Nucleus accumbens (tissue), 56 donors: Measurements from ENCODE around the gene MACROD2.
A peak's percentile ranks its signal among the peaks of the same experiment; 100 is the strongest.
"Not testable (repeated sequence)": the region's sequence is repeated elsewhere in the genome, so short reads cannot be mapped to it uniquely, and the experiment has no call there.

ENCODE experiments used
- DNase-seq, 56 donors: peaks; one replicate each; lab custom pipeline; 2025; lab: John Stamatoyannopoulos, UW

Gene MACROD2

DNA sequence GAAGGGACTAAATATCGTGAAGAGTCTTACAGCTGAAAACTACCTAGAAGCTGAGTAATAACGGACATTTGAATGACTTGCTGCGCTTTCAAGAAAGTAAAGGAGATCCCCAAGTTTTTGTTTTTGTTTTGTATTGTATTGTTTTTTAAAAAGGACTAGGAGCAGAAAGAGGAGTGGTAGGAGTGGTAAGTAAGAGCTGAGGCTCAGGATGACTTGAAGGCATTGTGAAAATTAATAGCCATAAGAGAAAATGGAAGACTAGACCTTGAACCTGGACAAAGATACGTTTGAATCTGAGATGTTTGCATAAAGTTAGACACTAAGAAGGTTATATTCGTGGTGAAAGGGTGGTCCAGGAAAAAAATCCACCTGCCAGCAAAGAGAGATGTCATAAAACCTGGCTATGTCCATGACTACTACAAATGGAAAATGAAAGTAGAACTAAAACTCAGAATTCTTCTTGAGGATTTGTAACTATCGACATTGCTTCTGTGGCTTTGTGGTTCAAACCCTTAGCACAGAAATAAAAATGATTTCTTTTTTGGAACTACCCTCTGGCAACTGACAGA, 1166.8 kb downstream of the MACROD2 start:
- no peak for DNase-seq

- no peak for DNase-seq
These were observed 1168.3 kb downstream of the MACROD2 start for GRCh38 chr20:15163632-15164031.

DNA sequence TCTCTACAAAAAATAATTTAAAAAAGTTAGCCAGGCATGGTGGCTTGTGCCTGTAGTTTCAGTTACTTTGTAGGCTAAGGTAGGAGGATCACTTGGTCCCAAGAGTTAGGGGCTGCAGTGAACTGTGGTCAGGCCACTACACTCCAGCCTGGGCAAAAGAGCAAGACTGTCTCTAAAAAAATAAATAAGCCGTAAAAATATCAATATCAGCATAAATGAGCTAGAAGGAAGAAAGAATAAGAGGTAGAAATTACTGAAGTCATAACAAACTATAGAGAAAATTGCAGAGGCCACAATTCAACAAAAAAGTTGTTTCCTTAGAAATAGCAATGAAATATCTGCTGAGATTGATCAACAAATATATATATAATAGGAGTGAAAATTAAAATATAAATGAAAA, 1169.4 kb downstream of the MACROD2 start:
- DNase-seq = no peak

GRCh38 chr20:15166744-15167143, 1171.4 kb downstream of the MACROD2 start:
- no peak for DNase-seq

DNA sequence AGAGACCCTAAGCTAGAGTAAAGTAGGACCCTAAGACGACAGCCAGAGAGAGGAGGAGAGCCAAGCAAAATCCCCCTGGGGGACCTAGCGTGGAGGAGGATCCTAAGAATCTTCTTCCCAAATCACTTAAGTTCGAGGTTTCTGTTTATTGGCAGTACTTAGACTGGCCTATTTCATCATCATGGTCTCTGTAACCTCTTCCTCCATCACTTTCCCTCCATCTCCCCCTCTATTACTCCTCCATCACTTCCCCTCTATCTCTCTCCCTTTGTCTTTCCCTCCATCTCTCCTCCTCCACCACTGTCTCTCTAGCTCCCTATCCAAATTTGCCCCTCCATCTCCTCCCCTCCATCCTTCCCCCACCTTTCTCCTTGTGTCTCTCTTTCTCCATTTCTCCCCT, 1175.7 kb downstream of the MACROD2 start:
- DNase-seq = no peak

- peak in 1 of 56 donors; percentile 5 for DNase-seq
These were observed 1181.6 kb downstream of the MACROD2 start for GRCh38 chr20:15176929-15177328.

GRCh38 chr20:15178581-15178980, 1183.3 kb downstream of the MACROD2 start:
- DNase-seq = no peak

GRCh38 chr20:15179381-15179780, 1184.1 kb downstream of the MACROD2 start:
- DNase-seq = peak in 1 of 56 donors; percentile 2

- DNase-seq = no peak
These were observed 1184.5 kb downstream of the MACROD2 start for GRCh38 chr20:15179781-15180180.

- DNase-seq = no peak
These were observed 1190.0 kb downstream of the MACROD2 start for GRCh38 chr20:15185322-15185721.

DNA sequence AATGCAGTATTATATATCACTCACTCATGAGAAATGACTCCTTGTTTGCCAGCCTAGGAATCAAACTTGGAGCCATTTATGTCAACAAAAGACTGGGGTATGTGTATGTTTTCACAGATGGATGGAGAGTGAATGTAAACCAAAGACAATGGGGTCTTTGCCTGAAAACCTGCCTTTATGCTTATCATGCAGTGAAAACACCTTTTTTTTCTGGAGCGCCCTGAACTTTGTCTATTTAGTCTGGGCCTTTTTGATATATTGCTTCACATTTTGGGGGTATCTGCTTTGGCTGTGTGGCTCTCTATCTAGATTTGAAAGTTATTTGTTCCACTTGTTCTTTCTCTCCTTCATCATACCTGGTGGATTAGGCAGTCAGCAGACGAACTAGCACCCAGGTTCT, 1190.6 kb downstream of the MACROD2 start:
- no peak for DNase-seq

DNA sequence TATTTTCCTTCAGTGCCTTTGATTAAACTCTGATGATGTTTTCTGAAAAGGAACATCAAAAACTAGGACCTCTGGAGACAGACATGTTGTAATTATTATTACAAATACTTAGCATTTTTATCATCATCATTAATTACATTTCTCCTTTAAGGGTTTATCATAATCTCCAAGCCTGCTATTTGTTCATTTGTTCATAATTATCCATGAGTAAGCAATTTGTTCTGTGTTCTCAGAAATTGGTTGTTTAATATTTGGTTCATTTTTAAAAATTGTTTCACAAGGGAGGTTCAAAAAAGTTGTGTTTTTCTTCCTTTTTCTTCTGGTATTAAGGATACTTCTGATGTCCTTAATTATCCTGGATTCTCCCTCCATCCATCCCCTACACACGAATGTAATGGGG, 1192.3 kb downstream of the MACROD2 start:
- DNase-seq = no peak

GRCh38 chr20:15188415-15188814, 1193.1 kb downstream of the MACROD2 start:
- no peak for DNase-seq

GRCh38 chr20:15191082-15191723, 1195.9 kb downstream of the MACROD2 start:
- no peak for DNase-seq

DNA sequence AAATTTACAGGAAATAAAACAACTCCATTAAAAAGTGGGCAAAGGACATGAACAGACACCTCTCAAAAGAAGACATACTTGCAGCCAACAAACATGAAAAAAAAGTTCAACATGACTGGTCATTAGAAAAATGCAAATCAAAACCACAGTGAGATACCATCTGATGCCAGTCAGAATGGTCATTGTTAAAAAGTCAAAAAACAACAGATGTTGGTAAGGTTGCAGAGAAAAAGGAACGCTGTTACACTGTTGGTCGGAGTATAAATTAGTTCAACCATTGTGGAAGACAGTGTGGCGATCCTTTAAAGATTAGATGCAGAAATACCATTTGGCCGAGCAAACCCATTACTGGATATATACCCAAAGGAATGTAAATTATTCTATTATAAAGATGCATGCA, 1200.1 kb downstream of the MACROD2 start:
- DNase-seq = no peak

DNA sequence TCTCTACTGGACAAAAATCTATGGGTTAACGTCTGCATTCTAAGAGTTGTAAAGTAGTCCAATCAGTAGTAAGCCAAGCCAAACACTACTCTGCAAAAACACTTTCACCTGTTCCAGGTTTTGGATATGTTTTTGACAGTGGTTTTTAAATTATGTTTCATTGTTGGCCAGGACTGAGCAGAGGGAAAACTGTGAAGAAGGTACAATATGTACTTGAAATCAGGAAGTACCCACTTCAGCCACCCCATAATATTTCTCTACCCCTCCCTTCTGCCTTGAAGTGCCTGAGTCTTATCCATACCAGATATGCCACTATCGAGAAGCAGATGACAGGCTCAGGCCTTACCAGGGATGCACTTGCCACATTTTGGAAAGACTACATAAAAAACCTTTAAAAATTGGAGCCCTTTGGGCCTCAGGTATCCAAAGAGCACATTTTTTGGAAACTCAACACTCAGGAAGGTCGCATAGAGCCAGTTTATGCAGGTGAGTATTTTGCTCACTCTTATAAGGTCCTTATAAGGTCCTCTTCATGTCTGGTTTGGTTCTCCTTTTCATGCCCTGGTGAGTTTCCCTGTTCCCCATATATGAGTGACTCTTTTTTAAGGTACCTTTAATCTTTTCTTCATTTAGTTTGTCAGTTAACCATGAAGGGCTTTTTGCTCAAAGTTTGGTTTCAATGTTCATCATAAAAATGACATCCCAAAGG, 1201.4 kb downstream of the MACROD2 start:
- DNase-seq = no peak

GRCh38 chr20:15198017-15198416, 1202.7 kb downstream of the MACROD2 start:
- not testable (repeated sequence) for DNase-seq

DNA sequence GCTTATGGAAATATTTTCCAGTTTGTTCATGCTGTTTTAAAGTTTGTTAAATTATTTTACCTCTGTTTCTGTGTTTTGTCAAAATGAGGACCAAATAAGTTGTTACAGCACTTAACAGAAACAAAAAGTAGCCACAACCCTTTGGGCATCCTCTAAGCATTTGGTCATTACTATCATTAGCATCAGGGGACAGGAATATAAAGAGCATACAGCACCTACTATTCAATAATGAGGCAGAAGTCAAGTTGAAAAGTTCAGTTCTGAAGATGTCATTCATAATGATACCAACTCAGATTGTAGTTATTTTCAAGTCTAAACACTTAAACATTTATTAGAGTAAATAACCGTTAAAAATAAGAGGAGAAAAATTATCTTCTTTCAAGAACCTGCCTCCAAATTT, 1204.4 kb downstream of the MACROD2 start:
- no peak for DNase-seq

DNA sequence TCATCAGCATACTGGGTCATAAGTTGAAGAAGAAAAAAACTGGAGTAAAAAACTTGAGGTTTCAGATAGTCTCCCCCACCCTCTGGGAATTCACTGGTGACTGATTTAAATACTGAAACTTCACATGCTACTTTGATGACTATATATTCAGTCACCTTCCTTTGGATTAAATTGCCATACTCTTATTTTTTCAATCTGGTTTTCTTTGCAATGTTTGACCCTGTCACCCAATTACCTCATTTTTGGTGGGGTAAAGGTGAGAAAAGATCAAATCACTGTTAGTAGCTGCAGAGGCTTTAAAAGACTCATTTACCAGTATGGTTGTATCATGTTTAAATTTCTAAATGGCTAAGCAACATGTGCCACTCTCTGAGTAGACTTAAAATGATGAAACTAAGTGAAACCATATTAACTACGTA, 1204.8 kb downstream of the MACROD2 start:
- no peak for DNase-seq

DNA sequence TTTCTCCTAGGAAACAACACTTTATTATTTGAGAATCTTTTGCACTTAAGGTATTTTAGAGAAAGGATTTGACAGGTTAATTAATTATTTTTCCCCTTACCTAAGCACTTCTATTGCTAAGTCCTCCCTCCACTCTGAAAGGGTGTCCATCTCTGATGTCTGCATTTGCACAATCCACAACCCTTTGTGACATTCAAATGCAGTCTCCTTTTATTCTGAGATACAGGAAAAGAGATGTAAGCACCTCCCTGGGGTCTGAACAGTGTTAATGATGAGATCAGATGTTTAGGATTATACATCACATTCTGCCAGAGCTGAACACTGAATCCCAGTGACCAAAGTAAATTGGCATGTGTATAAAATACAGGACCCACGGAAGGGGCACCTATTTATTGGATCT, 1206.3 kb downstream of the MACROD2 start:
- DNase-seq = no peak

DNA sequence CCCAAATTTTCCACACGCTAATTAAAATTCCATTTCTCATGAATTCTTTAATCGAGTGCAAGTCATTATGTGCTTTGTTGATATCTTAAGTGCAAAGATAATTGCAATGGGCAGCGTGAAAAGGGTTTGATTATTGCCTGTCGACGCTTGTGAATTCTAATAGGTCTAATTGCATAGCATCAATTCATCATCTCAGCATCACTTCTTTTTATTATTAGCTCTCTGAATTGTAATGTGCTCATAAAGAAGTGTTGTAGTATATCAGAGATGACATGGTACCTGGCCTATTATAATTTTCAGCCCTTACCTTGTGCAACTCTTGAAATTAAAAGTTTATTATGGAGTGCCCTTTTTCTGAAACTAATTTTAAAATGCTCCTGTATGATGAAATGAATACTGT, 1208.9 kb downstream of the MACROD2 start:
- no peak for DNase-seq

- DNase-seq = no peak
These were observed 1209.7 kb downstream of the MACROD2 start for GRCh38 chr20:15205028-15205427.
